Hair follicle dermal papilla cell (primary cell): ENCODE results near the gene RDH11. TPM values are rescaled to one million over a fixed set of nuclear protein-coding genes. Genes with fewer than 3 reads are reported as not detected.

Source experiments
- small RNA-seq: library from RNA; depleted of rRNA; stranded (forward); fragments of <200 nt; gene quantifications from one replicate; pipeline ENCODE3, GENCODE V24; 2012
- total RNA-seq: library from RNA; depleted of rRNA; stranded (reverse); fragments of >200 nt; gene quantifications from 2 replicates; pipeline ENCODE4 v1.2.3, GENCODE V29; 2012

The RDH11 gene
- total RNA-seq, result 91.7 and 103 TPM in 2 replicates

GRCh38 chr14:67695394-67695949 lies at the start of gene RDH11:
Gene RDH11 (minus strand): TSS chr14:67695764. CDS start chr14:67695703, 61 bp downstream.

DNA sequence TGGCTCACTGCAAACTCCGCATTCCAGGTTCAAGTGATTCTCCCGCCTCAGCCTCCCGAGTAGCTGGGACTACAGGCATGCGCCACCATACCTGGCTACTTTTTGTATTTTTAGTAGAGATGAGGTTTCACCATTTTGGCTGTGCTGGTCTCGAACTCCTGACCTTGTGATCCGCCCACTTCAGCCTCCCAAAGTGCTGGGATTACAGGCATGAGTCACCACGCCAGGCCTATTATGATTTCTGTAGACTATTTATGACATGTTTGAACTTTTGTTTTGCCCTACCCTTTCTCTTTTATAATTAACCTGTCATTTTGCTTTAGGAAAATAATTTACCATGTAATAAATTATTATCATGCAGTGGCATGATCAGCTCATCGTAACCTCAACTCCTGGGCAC lies 5.9 kb upstream of the RDH11 start, which contains the start of gene RDH12:
RDH12 (plus strand) TSS at position 395 of the 400 bp plus-strand sequence. CDS start 20,757 bp downstream, outside the sequence.

GRCh38 chr14:67674480-67675218 lies 20.9 kb downstream of the RDH11 start, which contains the start of gene VTI1B:
Gene VTI1B (minus strand): TSS chr14:67674632. CDS start chr14:67674489, 143 bp downstream.

Small RNAs within 50 kb of the gene (small RNA-seq; reads per million reads assigned to genes)
- gene AL049779.3 (not detected), gene RN7SL369P (not detected), gene RNA5SP386 (not detected)

Other genes starting within 250 kb of the RDH11 start
- gene TMEM229B, start 207.0 kb downstream of the RDH11 start, total RNA-seq, result 1.6 and 1.8 TPM in 2 replicates
- 0.32 and 1.8 TPM in 2 replicates for gene PLEKHH1, start 162.5 kb downstream of the RDH11 start, total RNA-seq
- 14.8 TPM in 2 replicates for gene PIGH, start 95.5 kb downstream of the RDH11 start, total RNA-seq
- gene ARG2, start 75.8 kb downstream of the RDH11 start, total RNA-seq, result 5.3 and 5.7 TPM in 2 replicates
- 49.2 and 52.5 TPM in 2 replicates for gene VTI1B, start 21.1 kb downstream of the RDH11 start, total RNA-seq
- not detected in 2 replicates for gene RDH12, start 6.1 kb upstream of the RDH11 start, total RNA-seq
- gene ZFYVE26, start 120.8 kb upstream of the RDH11 start, total RNA-seq, result 31.8 and 41.5 TPM in 2 replicates
- gene RAD51B, start 124.0 kb upstream of the RDH11 start, total RNA-seq, result 14.1 and 23.4 TPM in 2 replicates